K562 (cell line): ENCODE results near the gene GRAMD1B. TPM values are rescaled to one million over a fixed set of nuclear protein-coding genes. Genes with fewer than 3 reads are reported as not detected.

ENCODE experiments used
- ATAC-seq: fragments of 200-7000 bp; cut with Tn5 transposase; 3 replicates; pipeline ENCODE4 v1.9.1; 2020; ENCODE audit warnings: moderate library complexity
- BruUV-seq: library from RNA; stranded (reverse); fragments of 400-500 nt; replicated peaks from 2 replicates; lab custom pipeline; 2021; lab: Mats Ljungman, UMichigan
- CTCF ChIA-PET: fragments of 300-600 bp; formaldehyde crosslinking; extraction: SDS; loops from one replicate; lab custom pipeline; 2021; ENCODE audit warnings: low intra/inter-chr PET ratio; lab: Yijun Ruan, JAX
- POLR2A ChIA-PET: fragments of 300-600, 350-650 bp; sonication (Branson Sonifier 250); formaldehyde crosslinking; extraction: SDS; loops from one replicate; lab custom pipeline; 2021; ENCODE audit warnings: antibody characterized with exemption, inconsistent platforms; lab: Yijun Ruan, JAX
- DNase-seq, 4 experiments: peaks; one replicate each; pipeline versions ENCODE4 v3.0.0 to v3.0.0-alpha.2; 2011 to 2018; ENCODE audit warnings: low spot score in 3 of 4, mixed read lengths in 3 of 4; ENCODE audit errors: extremely low read depth in 1 of 4
- FAIRE-seq: peaks from 2 replicates; lab custom pipeline; 2011; peaks lifted over from hg19 to GRCh38; lab: Jason Lieb, UNC
- H2AFZ ChIP-seq: 2 replicates; pipeline ENCODE4 v1.6.0; 2011; ENCODE audit warnings: low read depth, low read length, control low read depth, inconsistent platforms
- H3K27ac ChIP-seq: fragments of 200-600 bp; 3 replicates; pipeline ENCODE4 v1.8.0; 2011; ENCODE audit warnings: low read depth, mild to moderate bottlenecking, control low read depth, inconsistent platforms, low read length, moderate library complexity, mixed read lengths; ENCODE audit errors: extremely low read depth
- H3K27me3 ChIP-seq, 2 experiments: fragments of 300-600 bp in 1 of 2; 2 replicates in 1 of 2; 3 replicates in 1 of 2; pipeline versions ENCODE4 v1.6.0 to v1.8.0; 2011; ENCODE audit warnings: inconsistent platforms in 2 of 2, low read length in 2 of 2, mild to moderate bottlenecking in 1 of 2, mixed read lengths in 1 of 2, moderate library complexity in 1 of 2; ENCODE audit not compliant: control insufficient read depth in 2 of 2, insufficient read depth in 2 of 2
- H3K36me3 ChIP-seq: fragments of 300-600 bp; 3 replicates; pipeline ENCODE4 v1.8.0; 2011; ENCODE audit warnings: mild to moderate bottlenecking, low read length, inconsistent platforms; ENCODE audit not compliant: control insufficient read depth, insufficient read depth
- H3K4me1 ChIP-seq, 2 experiments: fragments of 200-600 bp in 1 of 2; replicated peaks in 1 of 2; 2 replicates in 1 of 2; 3 replicates in 1 of 2; pipeline versions ENCODE4 v1.5.1 to v1.8.0; 2011; ENCODE audit warnings: inconsistent platforms in 2 of 2, low read length in 2 of 2, mild to moderate bottlenecking in 1 of 2, mixed read lengths in 1 of 2, moderate library complexity in 1 of 2; ENCODE audit not compliant: control insufficient read depth in 2 of 2, insufficient read depth in 2 of 2
- H3K4me2 ChIP-seq: 2 replicates; pipeline ENCODE4 v1.6.1; 2011; ENCODE audit warnings: low read length, control low read depth, inconsistent platforms, mixed read lengths; ENCODE audit not compliant: insufficient read depth
- H3K4me3 ChIP-seq: fragments of 200-600 bp; sonication (generic), shearing (Covaris generic); 2 replicates; pipeline ENCODE4 v1.5.1; 2016; ENCODE audit warnings: control low read depth, inconsistent platforms
- H3K79me2 ChIP-seq: fragments of 200-600 bp; 3 replicates; pipeline ENCODE4 v1.8.0; 2011; ENCODE audit warnings: low read length, inconsistent platforms; ENCODE audit not compliant: control insufficient read depth, insufficient read depth
- H3K9ac ChIP-seq, 2 experiments: 2 replicates each; pipeline versions ENCODE4 v1.6.0 to v1.6.1; 2011; ENCODE audit warnings: low read depth in 2 of 2, low read length in 2 of 2, control low read depth in 1 of 2, inconsistent platforms in 1 of 2, mild to moderate bottlenecking in 1 of 2, mixed read lengths in 1 of 2; ENCODE audit not compliant: insufficient read depth in 1 of 2
- H3K9me1 ChIP-seq: one replicate; pipeline ENCODE4 v1.6.0; 2011; ENCODE audit warnings: inconsistent platforms, mild to moderate bottlenecking, low read length, moderate library complexity; ENCODE audit not compliant: control insufficient read depth, insufficient read depth
- H3K9me3 ChIP-seq: replicated peaks from 2 replicates; pipeline ENCODE4 v1.5.1; 2011; ENCODE audit warnings: low read depth, low read length, inconsistent platforms; ENCODE audit not compliant: control insufficient read depth, insufficient read depth
- H4K20me1 ChIP-seq: replicated peaks from 2 replicates; pipeline ENCODE4 v1.6.1; 2011; ENCODE audit warnings: low read length, inconsistent platforms, mixed read lengths; ENCODE audit not compliant: control insufficient read depth, insufficient read depth
- HIVEP1 ChIP-seq: fragments of 250-450 bp; sonication (Bioruptor Pico); IDR thresholded peaks from 2 replicates; pipeline ENCODE4 v1.4.0; 2020; ENCODE audit warnings: mild to moderate bottlenecking
- HMBOX1 ChIP-seq: sonication (generic); IDR thresholded peaks from 2 replicates; pipeline ENCODE4 v1.6.1; 2016
- HNRNPUL1 ChIP-seq: fragments of 200-400 bp; formaldehyde crosslinking; IDR thresholded peaks from 2 replicates; pipeline ENCODE4 v1.6.1; 2017; ENCODE audit warnings: low read length
- MEF2A ChIP-seq: IDR thresholded peaks from 2 replicates; pipeline ENCODE4 v1.6.1; 2011; ENCODE audit warnings: low read depth, mild to moderate bottlenecking, low read length, moderate library complexity; ENCODE audit not compliant: control insufficient read depth
- TAL1 ChIP-seq: fragments of 450-650 bp; IDR thresholded peaks from 2 replicates; pipeline ENCODE4 v1.6.1; 2016; ENCODE audit warnings: mild to moderate bottlenecking
- ZFP30 ChIP-seq: fragments of 250-450 bp; sonication (Bioruptor Pico); IDR thresholded peaks from 2 replicates; pipeline ENCODE4 v1.8.0; 2022; ENCODE audit warnings: moderate library complexity, mild to moderate bottlenecking, inconsistent platforms, borderline replicate concordance
- ZNF3 ChIP-seq: fragments of 250-450 bp; sonication (Bioruptor Pico); IDR thresholded peaks from 2 replicates; pipeline ENCODE4 v1.5.0; 2021; ENCODE audit warnings: mild to moderate bottlenecking, moderate library complexity
- WGBS: fragments of 100-300 bp; shearing (Covaris generic); methylation state at CpG from one replicate; pipeline ENCODE4 v1.1.6; 2016; ENCODE audit warnings: low coverage, mixed read lengths; ENCODE audit not compliant: insufficient coverage; ENCODE audit errors: missing lambda C conversion rate; 5-methylcytosine and 5-hydroxymethylcytosine counted together
- in situ Hi-C: fragments of 300-500 bp; cut with MboI; formaldehyde crosslinking; loops from 4 replicates; pipeline ENCODE4 v1.15.0; 2018; ENCODE audit warnings: inconsistent platforms, mixed read lengths
- intact Hi-C: fragments of 100-400 bp; cut with micrococcal nuclease; formaldehyde crosslinking; loops from 2 replicates; pipeline ENCODE4 v1.14.2; 2022
- polyA plus RNA-seq, 8 experiments: library from polyadenylated mRNA; depleted of rRNA in 4 of 8; stranded (reverse) in 5 of 8; unstranded in 3 of 8; fragments of >200 nt; fragmentation: Nextera tagmentation in 2 of 8; fragmentation: Illumina TruSeq in 1 of 8; extraction: Ambion mirVana in 2 of 8; extraction: Trizol in 1 of 8; gene quantifications; 2 replicates each; pipeline versions ENCODE4 v1.2.1 to v1.2.3, GENCODE V29; 2011 to 2014; ENCODE audit warnings: inconsistent platforms in 1 of 8, missing spikeins in 1 of 8
- total RNA-seq, 7 experiments: library from RNA; depleted of rRNA in 6 of 7; stranded (reverse); fragments of >200 nt in 6 of 7; fragmentation: Illumina TruSeq in 2 of 7; extraction: Trizol in 2 of 7; gene quantifications; 2 replicates each; pipeline versions ENCODE4 v1.2.1 to v1.2.3, GENCODE V29; 2011 to 2021; ENCODE audit warnings: low replicate concordance in 1 of 7
- TF ChIP-seq, protein P1 (sequence below): fragments of 450-650 bp; IDR thresholded peaks from 2 replicates; pipeline ENCODE4 v1.6.1; 2016; ENCODE audit warnings: mild to moderate bottlenecking

Gene GRAMD1B
- total and polyA plus RNA-seq, 9 of the 15 experiments (the other 6 are each of a cell fraction or from before 2014, with no cell fraction given): 0.31 TPM; not detected in 8

- Histone ChIP-seq H3K27me3 (peaks cover 14 to 26% of the 10 kb centered on the region in 2 experiments; a peak in 4 of 5 replicates), H3K9me1 (no peaks in the 10 kb centered on the region), H3K4me3 (no peak overlapping the region), H2AFZ (no peak overlapping the region), H3K9me3 (no peaks in the 10 kb centered on the region), H3K9ac (no peak overlapping the region), H3K27ac (no peak overlapping the region), H3K4me2 (no peak overlapping the region), H3K4me1 (no peaks in the 10 kb centered on the region)
- FAIRE-seq (no peak), DNase-seq (no peak)
- WGBS: 0% methylated on average over 5 of the region's 5 CpGs
- in situ Hi-C loops: no loop called here
- no TSS peak for BruUV-seq
- TF ChIP-seq HIVEP1: no peak
- no peak for TF ChIP-seq ZFP30 (CRISPR knock-in tag)
- TF ChIP-seq TAL1: no peak
- TF ChIP-seq HMBOX1: no peak
- TF ChIP-seq, protein P1, sequence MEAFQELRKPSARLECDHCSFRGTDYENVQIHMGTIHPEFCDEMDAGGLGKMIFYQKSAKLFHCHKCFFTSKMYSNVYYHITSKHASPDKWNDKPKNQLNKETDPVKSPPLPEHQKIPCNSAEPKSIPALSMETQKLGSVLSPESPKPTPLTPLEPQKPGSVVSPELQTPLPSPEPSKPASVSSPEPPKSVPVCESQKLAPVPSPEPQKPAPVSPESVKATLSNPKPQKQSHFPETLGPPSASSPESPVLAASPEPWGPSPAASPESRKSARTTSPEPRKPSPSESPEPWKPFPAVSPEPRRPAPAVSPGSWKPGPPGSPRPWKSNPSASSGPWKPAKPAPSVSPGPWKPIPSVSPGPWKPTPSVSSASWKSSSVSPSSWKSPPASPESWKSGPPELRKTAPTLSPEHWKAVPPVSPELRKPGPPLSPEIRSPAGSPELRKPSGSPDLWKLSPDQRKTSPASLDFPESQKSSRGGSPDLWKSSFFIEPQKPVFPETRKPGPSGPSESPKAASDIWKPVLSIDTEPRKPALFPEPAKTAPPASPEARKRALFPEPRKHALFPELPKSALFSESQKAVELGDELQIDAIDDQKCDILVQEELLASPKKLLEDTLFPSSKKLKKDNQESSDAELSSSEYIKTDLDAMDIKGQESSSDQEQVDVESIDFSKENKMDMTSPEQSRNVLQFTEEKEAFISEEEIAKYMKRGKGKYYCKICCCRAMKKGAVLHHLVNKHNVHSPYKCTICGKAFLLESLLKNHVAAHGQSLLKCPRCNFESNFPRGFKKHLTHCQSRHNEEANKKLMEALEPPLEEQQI: no peak
- TF ChIP-seq ZNF3 (CRISPR knock-in tag): no peak
- no peak for TF ChIP-seq HNRNPUL1
- no peak for TF ChIP-seq MEF2A
- TF ChIP-seq, all 486 proteins: peak for 0
- H3K79me2 ChIP-seq: no peaks in the 10 kb centered on the region
- intact Hi-C loops: no loop called here
- H3K36me3 ChIP-seq: no peaks in the 10 kb centered on the region
- CTCF ChIA-PET: no interaction called here
- no peaks in the 10 kb centered on the region for H4K20me1 ChIP-seq
- POLR2A ChIA-PET: no interaction called here
- ATAC-seq: no peak
Measured at GRCh38 chr11:123561431-123561800, 131.3 kb downstream of the GRAMD1B start.
